Vagina (tissue), 2 donors: Measurements from ENCODE around the gene OR2C3.

Source experiments
- CTCF ChIP-seq, 3 experiments: fragments of 450-650 bp in 2 of 3; fragments of 200-600 bp in 1 of 3; sonication (generic) in 1 of 3; IDR thresholded peaks; one replicate each; pipeline ENCODE4 v1.5.1; 2017 to 2019; ENCODE audit warnings: antibody characterized with exemption in 3 of 3, mild to moderate bottlenecking in 2 of 3, moderate library complexity in 2 of 3
- POLR2AphosphoS5 ChIP-seq, 2 donors: sonication (generic); formaldehyde crosslinking; IDR thresholded peaks; one replicate each; pipeline ENCODE4 v1.9.0; 2017; ENCODE audit warnings: antibody characterized with exemption in 2 of 2, mild to moderate bottlenecking in 2 of 2, low read depth in 1 of 2; ENCODE audit not compliant: insufficient read depth in 1 of 2

GRCh38 chr1:247529771-247530355, 6.4 kb downstream of the OR2C3 start:
- TF ChIP-seq CTCF (IDR thresholded peaks at IDR 0.05): no peak
- TF ChIP-seq POLR2AphosphoS5 (IDR thresholded peaks at IDR 0.05; ENCODE audit: insufficient read depth in 1 of 2, low read depth in 1 of 2): no peak
